ENCODE results near the gene DRG1.
"Not testable (repeated sequence)": the region's sequence is repeated elsewhere in the genome, so short reads cannot be mapped to it uniquely, and the experiment has no call there.

The DRG1 gene

DNA sequence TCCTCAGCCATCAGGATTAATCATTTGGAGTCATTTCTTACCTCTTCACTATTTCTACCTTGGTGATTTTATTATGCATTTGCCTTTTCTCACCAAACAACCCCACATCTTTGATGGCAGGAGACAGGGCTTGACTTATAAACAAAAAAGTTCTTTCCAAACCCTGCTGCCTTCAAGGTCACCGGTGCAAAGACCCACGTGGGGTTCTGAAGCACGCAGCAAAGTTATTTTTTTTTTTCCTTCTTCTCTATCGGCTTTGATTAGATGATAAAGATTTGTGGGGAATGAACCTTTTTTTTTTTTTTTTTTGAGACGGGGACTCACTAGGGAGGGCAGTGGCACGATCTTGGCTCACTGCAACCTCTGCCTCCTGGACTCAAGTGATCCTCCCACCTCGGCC lies 44.1 kb downstream of the DRG1 start:
- DNase-seq: no peak

DNA sequence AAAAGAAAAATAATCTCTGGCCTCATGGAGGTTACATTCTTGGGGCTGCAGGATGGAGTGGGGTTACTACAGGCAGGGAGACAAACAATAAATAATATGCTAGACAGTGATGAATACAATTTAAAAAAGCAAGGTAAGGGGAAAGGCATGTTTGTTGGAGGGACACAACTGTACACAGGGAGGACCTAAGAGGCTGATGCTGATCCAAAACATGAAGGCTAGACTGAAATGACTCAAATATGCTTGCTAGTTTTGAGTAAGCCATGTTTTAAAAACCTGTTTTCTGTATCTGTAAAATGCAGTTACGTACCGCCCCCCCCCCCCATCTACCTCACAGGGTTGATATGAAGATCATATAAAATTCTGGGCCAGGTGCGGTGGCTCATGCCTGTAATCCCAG lies 46.2 kb downstream of the DRG1 start:
- no peak for DNase-seq

DNA sequence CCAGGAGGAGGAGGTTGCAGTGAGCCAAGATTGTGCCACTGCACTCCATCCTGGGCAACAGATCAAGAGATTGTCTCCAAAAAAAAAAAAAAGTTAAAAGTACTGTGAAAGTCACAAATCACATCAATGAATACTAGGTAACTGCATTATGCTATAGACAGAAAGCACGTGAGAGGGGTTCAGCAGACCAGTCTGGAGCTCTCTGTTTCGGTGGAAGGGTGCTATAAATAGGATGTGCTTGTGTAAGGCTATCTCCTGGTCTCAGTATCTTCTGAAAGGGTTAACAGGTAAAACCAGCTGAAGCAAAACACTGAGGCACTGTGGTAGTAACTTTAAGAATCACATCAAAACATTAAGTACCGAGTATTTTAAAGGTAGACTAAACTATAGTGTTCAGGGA lies 46.8 kb downstream of the DRG1 start:
- no peak for DNase-seq

DNA sequence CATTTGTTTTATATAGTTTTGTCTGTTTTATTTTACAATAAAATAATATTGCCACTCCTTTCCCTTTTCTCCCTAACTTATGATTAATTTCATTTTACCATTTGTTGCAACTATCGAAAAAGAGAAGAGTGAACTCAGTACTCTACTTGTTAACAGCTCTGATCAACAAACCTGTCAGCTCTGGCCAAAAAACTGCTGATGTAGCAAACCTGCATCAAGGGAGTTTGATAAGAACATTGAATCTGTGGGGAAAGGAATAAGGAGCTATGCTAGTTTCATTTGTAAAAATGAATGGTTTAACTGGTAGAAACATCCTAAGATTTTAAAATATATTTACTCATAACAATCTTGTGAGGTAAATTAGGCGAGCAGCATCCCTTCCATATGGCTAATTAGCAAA lies 47.4 kb downstream of the DRG1 start:
- DNase-seq: no peak

DNA sequence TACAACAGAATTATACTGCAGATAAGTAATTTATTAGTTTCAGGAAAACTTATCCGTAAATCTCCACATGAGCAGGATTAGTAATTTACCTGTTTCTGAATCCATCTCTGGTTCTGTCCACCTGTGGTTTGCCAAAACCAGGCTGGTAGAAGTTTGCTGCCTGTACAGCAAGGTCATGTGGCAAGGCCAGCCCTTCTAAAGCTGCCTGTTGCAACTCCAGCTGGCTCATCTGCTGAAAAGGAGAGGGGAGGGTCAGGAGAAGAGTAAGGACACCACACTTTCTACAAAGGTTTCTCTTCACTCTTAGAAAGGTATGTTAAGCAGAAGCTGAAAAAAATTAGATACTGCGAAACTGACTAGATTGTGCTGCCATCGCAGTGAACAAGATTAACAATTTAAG lies 47.9 kb downstream of the DRG1 start:
- no peak for DNase-seq

DNA sequence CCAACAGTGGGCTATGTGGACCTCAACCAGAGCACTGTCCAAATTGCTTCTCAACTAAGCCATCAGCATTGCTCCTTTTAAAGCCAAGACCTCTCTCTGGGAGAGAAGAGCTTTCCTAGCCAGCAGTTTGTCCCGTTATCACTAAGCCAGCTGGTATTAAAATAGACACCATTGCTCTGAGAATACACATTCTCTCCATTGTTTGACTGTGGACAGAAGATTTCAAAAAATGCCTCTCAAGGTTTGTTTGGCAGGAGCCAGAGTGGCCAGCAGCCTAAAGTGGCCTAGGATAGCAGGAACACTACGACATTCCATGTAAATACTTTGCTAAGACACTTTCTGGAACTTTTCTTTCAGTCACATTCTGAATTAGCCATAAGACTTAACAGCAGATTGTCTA lies 49.0 kb downstream of the DRG1 start:
- no peak for DNase-seq

DNA sequence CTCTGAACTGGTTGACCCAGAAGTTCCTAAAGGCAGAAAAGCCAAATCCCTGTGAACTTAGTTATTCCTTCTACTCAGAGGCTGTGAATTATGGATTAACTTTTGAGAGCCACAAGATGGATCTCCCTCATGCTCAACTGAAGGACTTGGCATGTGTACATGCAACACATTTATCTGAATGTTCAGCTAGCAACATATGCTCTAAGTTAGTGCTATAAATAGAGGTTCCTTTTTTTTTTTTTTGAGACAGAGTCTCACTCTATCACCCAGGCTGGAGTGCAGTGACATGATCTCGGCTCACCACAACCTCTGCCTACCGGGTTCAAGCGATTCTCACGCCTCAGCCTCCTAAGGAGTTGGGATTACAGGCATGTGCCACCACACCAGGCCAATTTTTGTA lies 50.1 kb downstream of the DRG1 start:
- DNase-seq: no peak

DNA sequence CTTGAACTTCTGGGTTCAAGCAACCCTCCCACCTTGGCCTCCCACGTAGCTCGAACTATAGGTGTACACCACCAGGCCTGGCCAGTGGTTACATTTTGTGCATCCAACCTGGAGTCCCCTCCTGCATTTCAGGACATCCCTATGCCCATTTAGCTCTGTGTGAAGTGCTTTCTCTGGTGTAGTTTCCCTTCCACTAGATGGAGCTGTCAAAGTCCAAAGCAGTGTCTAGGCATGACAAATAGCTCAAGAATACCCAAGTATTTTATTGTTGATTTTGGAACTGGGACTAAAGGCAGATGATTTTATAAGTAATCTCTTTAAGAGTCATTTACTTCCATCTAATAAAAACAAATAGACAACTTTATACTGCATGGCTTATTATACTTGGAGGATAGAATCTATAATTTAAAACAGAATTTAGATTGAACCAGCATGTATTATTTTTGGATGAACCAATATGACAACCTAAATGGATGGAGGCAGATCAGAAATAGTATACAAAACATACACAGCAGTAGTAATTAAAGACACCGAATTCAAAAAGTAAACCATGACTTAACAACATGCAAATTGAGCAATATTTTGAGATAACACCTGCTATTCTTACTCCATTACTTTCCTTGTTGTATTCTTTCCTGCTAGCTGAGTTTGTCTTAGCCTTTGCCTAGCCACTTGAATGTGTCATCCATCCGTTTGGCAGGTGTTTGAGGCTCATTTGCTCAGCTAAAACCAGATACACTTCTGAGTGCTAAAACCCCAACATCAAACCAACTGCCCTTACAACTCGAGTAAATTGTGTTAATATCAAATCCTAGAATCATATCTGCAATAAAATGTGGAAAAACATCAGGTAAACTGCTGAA lies 52.5 kb downstream of the DRG1 start:
- no peak for DNase-seq

DNA sequence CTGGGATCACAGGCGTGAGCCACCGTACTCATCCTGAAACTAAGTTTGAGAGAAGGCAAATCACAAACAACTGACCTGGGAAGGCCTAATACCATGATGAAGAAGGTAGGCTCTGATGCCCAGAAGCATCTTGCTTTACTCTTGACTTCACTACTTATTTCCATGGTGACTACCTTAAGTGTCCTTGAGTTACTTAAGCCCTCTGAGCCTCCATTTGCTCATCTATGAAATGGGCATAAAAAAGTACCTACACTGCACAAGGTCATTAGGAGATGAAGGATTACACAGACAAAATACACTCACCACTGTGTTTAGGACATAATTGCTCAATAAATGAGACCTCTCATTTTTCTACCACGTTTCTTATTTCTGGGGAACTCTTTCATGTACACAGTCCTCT lies 62.3 kb downstream of the DRG1 start:
- DNase-seq: no peak

DNA sequence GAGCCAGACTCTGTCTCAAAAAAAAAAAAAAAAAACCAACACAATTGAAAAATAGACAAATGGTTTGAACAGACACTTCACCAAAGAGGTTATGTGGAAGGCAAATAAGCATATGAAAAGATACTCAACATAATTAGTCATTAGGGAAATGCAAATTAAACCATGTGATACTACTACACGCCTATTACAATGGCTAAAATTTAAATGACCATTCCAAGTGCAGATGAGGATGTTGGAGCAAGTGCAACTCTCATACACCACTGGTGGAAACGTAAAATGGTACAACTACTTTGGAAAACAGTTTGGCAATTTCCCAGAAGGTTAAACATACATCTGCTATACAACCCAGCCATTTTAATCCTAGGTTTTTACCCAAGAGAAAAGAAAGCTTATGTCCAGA lies 65.9 kb downstream of the DRG1 start:
- no peak for DNase-seq

DNA sequence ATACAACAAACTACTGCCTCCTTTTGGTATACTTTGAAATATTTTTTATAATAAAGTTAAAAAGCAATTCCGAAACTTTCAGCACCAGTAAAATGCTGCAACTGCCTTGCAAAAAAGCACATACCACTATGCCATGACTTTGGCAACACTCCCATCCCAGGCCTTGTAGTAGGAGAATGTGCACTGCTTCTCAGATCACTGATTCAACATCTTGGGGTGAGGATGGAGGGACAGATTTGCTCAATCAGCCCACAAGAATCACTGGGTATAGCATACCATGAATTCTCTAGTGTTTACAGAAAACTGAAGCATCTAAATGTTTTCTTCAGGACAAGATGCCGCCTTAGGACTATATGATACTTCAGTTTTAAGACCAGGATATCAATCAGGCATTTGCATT lies 75.3 kb downstream of the DRG1 start:
- DNase-seq: no peak

DNA sequence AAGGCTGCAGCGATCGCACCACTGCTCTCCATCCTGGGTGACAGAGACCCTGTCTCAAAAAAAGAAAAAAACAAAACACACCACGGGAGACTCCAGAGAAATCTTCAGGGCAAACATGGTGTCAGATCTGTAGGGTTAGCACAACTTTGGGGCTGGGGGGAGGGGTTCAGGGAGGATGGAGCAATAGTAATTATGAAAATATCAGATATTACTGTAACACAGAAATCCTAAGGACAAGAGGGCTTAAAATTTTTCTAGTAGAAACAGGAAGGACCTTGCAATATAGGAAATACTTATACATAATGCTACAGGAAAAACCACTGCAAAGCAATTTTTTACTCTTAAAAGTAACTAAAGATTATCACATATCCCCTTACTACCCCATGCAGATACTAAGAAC lies 76.4 kb downstream of the DRG1 start:
- no peak for DNase-seq

DNA sequence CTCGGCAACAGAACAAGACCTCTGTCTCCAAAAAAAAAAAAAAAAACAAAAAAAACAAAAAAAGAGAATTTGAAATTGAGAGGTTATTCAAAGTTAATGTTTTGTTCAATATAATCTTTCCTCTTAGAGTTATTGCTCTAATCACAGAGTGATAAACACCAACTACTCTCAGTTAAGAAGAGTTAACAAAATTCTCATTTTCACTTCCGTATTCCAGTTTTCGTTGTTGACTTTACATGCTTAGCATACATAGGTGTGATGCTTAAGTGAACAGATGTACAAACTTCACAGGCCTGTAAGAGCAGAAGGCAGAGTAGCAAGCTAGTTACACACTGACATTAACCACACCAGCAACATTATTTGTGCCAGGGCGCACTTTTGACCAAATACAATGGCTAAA lies 77.9 kb downstream of the DRG1 start:
- no peak for DNase-seq

DNA sequence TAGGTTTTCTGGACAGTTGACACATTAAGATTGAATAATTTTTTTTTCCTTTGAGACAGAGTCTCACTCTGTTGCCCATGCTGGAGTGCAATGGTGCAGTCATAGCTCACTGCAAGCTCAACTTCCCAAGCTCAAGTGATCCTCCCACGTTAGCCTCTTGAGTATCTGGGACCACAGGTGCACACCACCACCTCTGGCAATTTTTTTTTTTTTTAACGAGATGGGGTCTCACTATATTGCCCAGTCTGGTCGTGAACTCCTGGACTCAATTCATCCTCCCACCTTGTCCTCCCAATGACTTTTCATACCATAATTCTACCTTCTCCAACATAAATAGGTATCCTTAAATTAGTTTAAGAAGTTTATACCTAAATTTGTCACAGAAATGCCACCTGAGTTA lies 81.7 kb downstream of the DRG1 start:
- no peak for DNase-seq

DNA sequence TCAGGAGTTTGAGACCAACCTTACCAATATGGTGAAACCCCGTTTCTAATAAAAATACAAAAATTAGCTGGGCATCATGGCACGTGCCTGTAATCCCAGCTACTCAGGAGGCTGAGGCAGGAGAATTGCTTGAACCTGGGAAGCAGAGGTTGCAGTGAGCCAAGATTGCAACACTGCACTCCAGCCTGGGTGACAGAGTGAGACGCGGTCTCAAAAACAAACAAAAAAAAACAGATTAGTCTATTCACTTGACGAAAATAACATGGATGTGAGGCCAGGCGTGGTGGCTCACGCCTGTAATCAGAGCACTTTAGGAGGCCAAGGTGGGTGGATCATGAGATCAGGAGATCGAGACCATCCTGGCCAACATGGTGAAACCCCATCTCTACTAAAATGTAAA lies 83.1 kb downstream of the DRG1 start:
- DNase-seq: not testable (repeated sequence)
